ENCODE measurements around the gene ARID2. TPM values are rescaled to one million over a fixed set of nuclear protein-coding genes. Genes with fewer than 3 reads are reported as not detected.

The ARID2 gene
- total RNA-seq, 1 donor from 2014 or later: 63.6 TPM

- Mint-ChIP-seq H3K9me3 (ENCODE audit: low read depth) (no peaks in the 10 kb centered on the region), H3K27ac (no peak overlapping the region), H3K36me3 (ENCODE audit: insufficient read depth) (peaks cover 8% of the 10 kb centered on the region), H3K27me3 (no peaks in the 10 kb centered on the region), H3K4me3 (ENCODE audit: low read depth) (no peak overlapping the region), H3K4me1 (ENCODE audit: low read depth) (no peaks in the 10 kb centered on the region)
- TF ChIP-seq CTCF (IDR thresholded peaks at IDR 0.05; ENCODE audit: unreplicated experiment): no peak
- DNase-seq (ENCODE audit: low spot score, unreplicated experiment): no peak
Observed at GRCh38 chr12:45915405-45915804, 185.9 kb downstream of the ARID2 start.

GRCh38 chr12:45918818-45919217 is 189.3 kb downstream of the ARID2 start:
- Mint-ChIP-seq H3K27ac (no peak overlapping the region), H3K9me3 (ENCODE audit: low read depth) (no peaks in the 10 kb centered on the region), H3K36me3 (ENCODE audit: insufficient read depth) (peaks cover 19% of the 10 kb centered on the region), H3K27me3 (no peaks in the 10 kb centered on the region), H3K4me3 (ENCODE audit: low read depth) (no peak overlapping the region), H3K4me1 (ENCODE audit: low read depth) (no peaks in the 10 kb centered on the region)
- TF ChIP-seq CTCF (IDR thresholded peaks at IDR 0.05; ENCODE audit: unreplicated experiment): no peak
- DNase-seq (ENCODE audit: low spot score, unreplicated experiment): no peak

- Mint-ChIP-seq H3K4me3 (ENCODE audit: low read depth) (no peak overlapping the region), H3K9me3 (ENCODE audit: low read depth) (no peaks in the 10 kb centered on the region), H3K27me3 (no peaks in the 10 kb centered on the region), H3K27ac (no peak overlapping the region), H3K36me3 (ENCODE audit: insufficient read depth) (peaks cover 40% of the 10 kb centered on the region), H3K4me1 (ENCODE audit: low read depth) (no peaks in the 10 kb centered on the region)
- no peak for TF ChIP-seq CTCF (IDR thresholded peaks at IDR 0.05; ENCODE audit: unreplicated experiment)
- DNase-seq (ENCODE audit: low spot score, unreplicated experiment): no peak
Observed at GRCh38 chr12:45928309-45928708, 198.8 kb downstream of the ARID2 start.

GRCh38 chr12:45930369-45930768 is 200.9 kb downstream of the ARID2 start:
- DNase-seq (ENCODE audit: low spot score, unreplicated experiment): no peak
- H3K27me3 Mint-ChIP-seq: no peaks in the 10 kb centered on the region
- H3K4me3 Mint-ChIP-seq (ENCODE audit: low read depth): no peak overlapping the region
- H3K4me1 Mint-ChIP-seq (ENCODE audit: low read depth): peaks cover 4% of the 10 kb centered on the region
- H3K36me3 Mint-ChIP-seq (ENCODE audit: insufficient read depth): peaks cover 34% of the 10 kb centered on the region
- H3K27ac Mint-ChIP-seq: no peak overlapping the region
- no peaks in the 10 kb centered on the region for H3K9me3 Mint-ChIP-seq (ENCODE audit: low read depth)
- no peak for TF ChIP-seq CTCF (IDR thresholded peaks at IDR 0.05; ENCODE audit: unreplicated experiment)

- Mint-ChIP-seq H3K4me1 (ENCODE audit: low read depth) (peaks cover 7% of the 10 kb centered on the region), H3K27ac (no peak overlapping the region), H3K9me3 (ENCODE audit: low read depth) (no peaks in the 10 kb centered on the region), H3K27me3 (no peaks in the 10 kb centered on the region), H3K4me3 (ENCODE audit: low read depth) (no peak overlapping the region), H3K36me3 (ENCODE audit: insufficient read depth) (peaks cover 16% of the 10 kb centered on the region)
- no peak for DNase-seq (ENCODE audit: low spot score, unreplicated experiment)
- TF ChIP-seq CTCF (IDR thresholded peaks at IDR 0.05; ENCODE audit: unreplicated experiment): no peak
Observed at GRCh38 chr12:45933504-45933903, 204.0 kb downstream of the ARID2 start.
